Mucosa of descending colon (tissue), 3 donors: Measurements from ENCODE around the gene KIF6. TPM values are rescaled to one million over a fixed set of nuclear protein-coding genes. Genes with fewer than 3 reads are reported as not detected.

Source experiments
- ATAC-seq: fragments of 200-7000 bp; cut with Tn5 transposase; one replicate; pipeline ENCODE4 v1.9.1; 2020; ENCODE audit warnings: mild to moderate bottlenecking, moderate library complexity
- DNase-seq, 3 donors: peaks; one replicate each; pipeline ENCODE4 v3.0.0-alpha.2; 2020
- H3K36me3 ChIP-seq: fragments of 200-600 bp; one replicate; pipeline ENCODE4 v1.8.0; 2021; ENCODE audit warnings: low read depth, mild to moderate bottlenecking
- H3K4me1 ChIP-seq: fragments of 200-600 bp; one replicate; pipeline ENCODE4 v1.8.0; 2021; ENCODE audit warnings: low read depth, mild to moderate bottlenecking
- H3K4me3 ChIP-seq: fragments of 200-600 bp; one replicate; pipeline ENCODE4 v1.8.0; 2021; ENCODE audit warnings: mild to moderate bottlenecking
- H3K9me3 ChIP-seq: fragments of 200-600 bp; one replicate; pipeline ENCODE4 v1.8.0; 2021; ENCODE audit warnings: mild to moderate bottlenecking
- intact Hi-C, 2 donors: fragments of 100-400 bp; cut with DNase I in 1 of 2; cut with micrococcal nuclease in 1 of 2; formaldehyde crosslinking; loops; one replicate each; pipeline versions ENCODE4 v1.11.0 to v1.11.1; 2022; cut with DNase I, micrococcal nuclease
- total RNA-seq, 3 donors: library from RNA; stranded (reverse); fragmentation: NEBNext Ultra II Directional in 2 of 3; extraction: Animal tissue kit (Norgen Biotek cat#: 25700) in 2 of 3; gene quantifications; one replicate each; pipeline versions ENCODE4 v1.2.1 to v1.2.4, GENCODE V29; 2021 to 2023
- TF ChIP-seq, protein P1 (sequence below): fragments of 200-600 bp; IDR thresholded peaks from one replicate; pipeline ENCODE4 v1.8.0; 2022; ENCODE audit warnings: antibody characterized with exemption, mild to moderate bottlenecking
- donor health status: DM: no; HTN: no; CAD: no; lungs with moderate emphysema.
- donor health status: DM: no; HTN: no; CAD: no.
- donor health status: DM: no; HTN: yes; CAD: no.

The KIF6 gene
- total RNA-seq, 3 donors from 2014 or later, result 0.24 to 0.85 (median 0.52) TPM

DNA sequence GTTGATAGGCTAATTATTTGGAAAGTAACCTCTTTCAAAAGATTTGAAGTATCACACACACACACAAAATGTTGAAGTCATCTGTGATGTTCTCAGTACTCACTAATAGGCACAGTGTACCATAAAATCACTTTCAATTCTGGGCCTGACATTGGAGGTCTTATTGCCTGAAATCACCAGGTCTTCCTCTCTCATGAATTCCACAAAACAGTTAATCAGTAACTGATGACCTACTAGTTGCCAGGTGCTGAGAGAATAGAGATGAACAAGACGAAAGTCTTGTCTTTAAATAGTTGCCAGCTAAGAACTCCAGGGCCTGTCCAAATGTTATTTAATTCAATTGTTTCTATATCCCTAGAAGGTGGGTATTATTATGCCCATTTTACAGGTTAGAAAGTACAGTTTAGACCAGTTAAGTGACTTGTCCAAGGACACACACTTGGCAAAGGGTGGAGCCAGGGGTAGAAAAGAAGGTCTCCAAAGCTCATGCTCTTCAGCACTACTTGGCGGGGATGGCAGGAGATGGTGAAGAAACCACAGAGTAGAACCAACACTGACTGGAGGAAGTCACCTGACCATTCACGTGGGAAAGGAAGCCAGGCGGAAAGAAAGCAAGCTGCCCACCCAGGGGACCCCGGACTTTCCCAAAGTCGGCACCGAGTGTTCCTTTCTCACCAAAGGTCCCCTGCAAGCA lies 116.4 kb downstream of the KIF6 start:
- ATAC-seq, result no peak
- H3K4me3 ChIP-seq, result no peak overlapping the region
- intact Hi-C loops, result no loop called here

DNA sequence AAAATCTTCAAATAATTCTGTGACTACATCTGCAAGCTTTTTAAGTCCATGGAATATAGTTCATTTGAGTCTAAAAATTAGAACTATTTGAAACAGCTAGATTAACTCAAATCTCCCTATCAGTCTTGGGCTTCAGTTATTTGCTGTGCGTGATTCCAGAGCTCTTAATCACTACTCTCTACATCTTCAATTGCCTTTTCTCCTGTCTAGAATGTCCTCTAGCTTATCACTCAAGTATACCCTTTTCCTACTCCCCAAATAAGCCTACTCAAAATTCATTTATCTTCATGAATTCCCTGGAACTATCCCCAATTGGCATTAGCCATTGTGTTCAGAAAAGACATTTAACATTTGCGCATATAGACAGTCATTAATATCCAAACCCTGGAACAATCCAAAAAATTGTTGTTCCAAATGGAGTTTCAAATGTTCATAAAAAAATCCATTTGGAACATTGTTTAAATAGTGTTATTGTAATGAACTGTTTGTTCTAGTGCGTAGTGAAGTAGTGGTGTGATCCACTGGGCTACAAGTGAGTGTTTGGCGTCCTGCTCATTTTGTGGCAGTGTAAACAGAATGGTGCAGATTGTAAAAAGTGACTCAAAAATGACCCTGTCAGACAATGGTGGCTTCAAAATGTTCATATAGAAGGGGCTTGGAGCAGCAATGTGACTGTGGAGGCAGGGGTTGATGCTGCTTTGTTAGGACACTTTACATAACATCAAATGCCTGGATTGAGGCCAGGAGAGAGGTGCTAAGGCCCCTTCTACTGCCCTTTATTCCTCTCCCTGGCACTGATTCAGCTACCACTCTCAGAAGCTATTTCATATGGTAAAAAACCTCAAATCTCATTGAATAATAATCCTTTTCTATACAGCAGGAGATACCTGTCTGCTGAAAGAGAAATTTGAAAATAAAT lies 122.3 kb downstream of the KIF6 start:
- intact Hi-C loops, result no loop called here
- DNase-seq, result no peak
- Histone ChIP-seq H3K36me3 (no peaks in the 10 kb centered on the region), H3K4me1 (no peaks in the 10 kb centered on the region), H3K4me3 (no peak overlapping the region), H3K9me3 (no peaks in the 10 kb centered on the region)
- TF ChIP-seq, protein P1, sequence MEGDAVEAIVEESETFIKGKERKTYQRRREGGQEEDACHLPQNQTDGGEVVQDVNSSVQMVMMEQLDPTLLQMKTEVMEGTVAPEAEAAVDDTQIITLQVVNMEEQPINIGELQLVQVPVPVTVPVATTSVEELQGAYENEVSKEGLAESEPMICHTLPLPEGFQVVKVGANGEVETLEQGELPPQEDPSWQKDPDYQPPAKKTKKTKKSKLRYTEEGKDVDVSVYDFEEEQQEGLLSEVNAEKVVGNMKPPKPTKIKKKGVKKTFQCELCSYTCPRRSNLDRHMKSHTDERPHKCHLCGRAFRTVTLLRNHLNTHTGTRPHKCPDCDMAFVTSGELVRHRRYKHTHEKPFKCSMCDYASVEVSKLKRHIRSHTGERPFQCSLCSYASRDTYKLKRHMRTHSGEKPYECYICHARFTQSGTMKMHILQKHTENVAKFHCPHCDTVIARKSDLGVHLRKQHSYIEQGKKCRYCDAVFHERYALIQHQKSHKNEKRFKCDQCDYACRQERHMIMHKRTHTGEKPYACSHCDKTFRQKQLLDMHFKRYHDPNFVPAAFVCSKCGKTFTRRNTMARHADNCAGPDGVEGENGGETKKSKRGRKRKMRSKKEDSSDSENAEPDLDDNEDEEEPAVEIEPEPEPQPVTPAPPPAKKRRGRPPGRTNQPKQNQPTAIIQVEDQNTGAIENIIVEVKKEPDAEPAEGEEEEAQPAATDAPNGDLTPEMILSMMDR, result no peak
- ATAC-seq, result no peak

More for the DNA sequence above, 116.4 kb downstream of the KIF6 start:
- Histone ChIP-seq H3K4me1 (no peaks in the 10 kb centered on the region), H3K9me3 (no peaks in the 10 kb centered on the region), H3K36me3 (no peaks in the 10 kb centered on the region)
- DNase-seq, result no peak
- TF ChIP-seq, protein P1, result no peak

DNA sequence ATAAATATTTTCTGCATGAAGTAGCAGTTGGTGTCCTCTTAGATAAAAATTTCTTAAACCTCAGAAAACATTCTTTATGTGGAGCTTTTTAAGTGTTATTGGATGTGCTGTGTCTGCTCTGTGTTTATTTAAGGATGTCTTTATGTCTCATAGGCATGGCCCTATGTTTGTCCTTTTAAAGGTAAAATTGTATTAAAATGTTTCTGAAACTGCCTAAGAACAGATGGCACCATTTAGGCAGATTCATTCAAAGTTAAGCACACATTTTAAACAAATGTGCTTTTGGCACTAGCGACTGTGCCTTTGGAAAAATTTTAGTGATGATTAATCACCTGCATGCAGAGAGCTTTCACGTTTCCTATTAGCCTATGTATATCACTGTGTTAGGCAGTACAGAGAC lies 125.2 kb downstream of the KIF6 start:
- DNase-seq (no peak), ATAC-seq (no peak)
- TF ChIP-seq, protein P1, result no peak
- no peaks in the 10 kb centered on the region for H3K36me3 ChIP-seq
- no peaks in the 10 kb centered on the region for H3K4me1 ChIP-seq
- no peak overlapping the region for H3K4me3 ChIP-seq
- H3K9me3 ChIP-seq, result no peaks in the 10 kb centered on the region
- intact Hi-C loops, result no loop called here

DNA sequence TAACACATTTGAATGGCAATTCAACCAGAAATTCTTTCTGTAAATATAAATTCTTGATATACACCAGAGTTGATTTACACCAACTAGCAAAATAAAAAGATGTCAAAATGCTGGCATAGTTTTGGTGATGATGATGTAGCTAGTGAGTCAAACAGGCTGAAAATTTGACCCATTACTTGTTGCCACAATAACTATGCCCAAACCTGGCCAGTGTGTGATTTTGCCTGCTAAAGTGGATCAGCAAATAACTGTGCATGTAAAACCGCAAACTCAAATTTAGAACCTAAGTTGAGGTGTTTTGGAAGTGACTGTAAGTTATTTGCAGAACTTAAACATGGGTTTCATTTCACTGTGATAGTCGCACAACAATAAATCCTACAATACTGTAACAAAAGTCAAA lies 125.9 kb downstream of the KIF6 start:
- no peak for DNase-seq
- Histone ChIP-seq H3K9me3 (no peaks in the 10 kb centered on the region), H3K4me3 (no peak overlapping the region), H3K36me3 (no peaks in the 10 kb centered on the region), H3K4me1 (no peaks in the 10 kb centered on the region)
- TF ChIP-seq, protein P1, result no peak
- ATAC-seq, result no peak
- intact Hi-C loops, result no loop called here

DNA sequence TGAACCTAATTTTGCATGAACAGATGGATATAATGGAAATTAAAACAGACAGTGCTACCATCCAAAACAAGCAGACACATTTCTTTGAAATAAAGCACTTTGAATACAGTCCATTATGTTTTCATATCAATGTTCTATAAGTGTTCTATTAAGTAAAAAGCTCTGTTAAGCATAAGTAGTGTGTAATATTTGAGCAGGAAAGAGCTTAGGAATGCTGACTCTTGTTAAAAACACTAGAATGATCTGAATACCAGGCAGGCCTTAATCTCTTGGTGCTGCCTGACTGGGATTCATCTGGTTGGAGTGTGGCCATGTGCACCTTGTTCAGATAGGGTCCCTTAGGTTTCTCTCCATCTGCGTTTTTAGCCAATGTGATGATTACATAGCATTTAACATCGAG lies 130.9 kb downstream of the KIF6 start:
- no peak for DNase-seq
- no peak overlapping the region for H3K4me3 ChIP-seq
- TF ChIP-seq, protein P1, result no peak
- no peaks in the 10 kb centered on the region for H3K4me1 ChIP-seq
- intact Hi-C loops, result no loop called here
- H3K36me3 ChIP-seq, result no peaks in the 10 kb centered on the region
- ATAC-seq, result no peak
- H3K9me3 ChIP-seq, result no peaks in the 10 kb centered on the region
